22Rv1 (cell line): ENCODE data around the gene ONECUT1.

ENCODE experiments used
- H3K27ac ChIP-seq: fragments of 450-650 bp; 2 replicates; pipeline ENCODE4 v1.5.1; 2017
- ZFX ChIP-seq: fragments of 450-650 bp; IDR thresholded peaks from 2 replicates; pipeline ENCODE4 v1.6.1; 2017; ENCODE audit warnings: antibody characterized with exemption, borderline replicate concordance
- TF ChIP-seq, protein P1 (sequence below): fragments of 450-650 bp; IDR thresholded peaks from 2 replicates; pipeline ENCODE4 v1.5.1; 2017; ENCODE audit warnings: mild to moderate bottlenecking

Gene ONECUT1

DNA sequence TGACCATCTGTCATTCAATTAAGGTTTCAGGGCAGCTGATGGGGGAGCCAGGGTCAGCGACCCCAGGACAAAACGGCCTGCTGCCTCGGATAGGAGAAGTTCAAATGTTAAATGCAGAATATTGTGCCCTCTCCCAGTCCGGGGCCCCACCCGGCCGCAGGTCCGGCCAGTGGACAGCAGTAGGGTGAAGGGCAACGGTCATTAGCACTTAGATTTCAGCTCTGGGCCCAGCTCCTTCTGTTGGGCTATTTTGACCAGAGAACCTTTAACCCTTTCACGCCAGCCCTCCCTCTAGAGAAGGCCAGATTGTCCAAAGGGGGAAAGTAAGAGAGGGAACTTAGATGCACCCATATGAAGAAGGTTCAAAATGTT, 16.1 kb upstream of the ONECUT1 start:
- TF ChIP-seq, protein P1, sequence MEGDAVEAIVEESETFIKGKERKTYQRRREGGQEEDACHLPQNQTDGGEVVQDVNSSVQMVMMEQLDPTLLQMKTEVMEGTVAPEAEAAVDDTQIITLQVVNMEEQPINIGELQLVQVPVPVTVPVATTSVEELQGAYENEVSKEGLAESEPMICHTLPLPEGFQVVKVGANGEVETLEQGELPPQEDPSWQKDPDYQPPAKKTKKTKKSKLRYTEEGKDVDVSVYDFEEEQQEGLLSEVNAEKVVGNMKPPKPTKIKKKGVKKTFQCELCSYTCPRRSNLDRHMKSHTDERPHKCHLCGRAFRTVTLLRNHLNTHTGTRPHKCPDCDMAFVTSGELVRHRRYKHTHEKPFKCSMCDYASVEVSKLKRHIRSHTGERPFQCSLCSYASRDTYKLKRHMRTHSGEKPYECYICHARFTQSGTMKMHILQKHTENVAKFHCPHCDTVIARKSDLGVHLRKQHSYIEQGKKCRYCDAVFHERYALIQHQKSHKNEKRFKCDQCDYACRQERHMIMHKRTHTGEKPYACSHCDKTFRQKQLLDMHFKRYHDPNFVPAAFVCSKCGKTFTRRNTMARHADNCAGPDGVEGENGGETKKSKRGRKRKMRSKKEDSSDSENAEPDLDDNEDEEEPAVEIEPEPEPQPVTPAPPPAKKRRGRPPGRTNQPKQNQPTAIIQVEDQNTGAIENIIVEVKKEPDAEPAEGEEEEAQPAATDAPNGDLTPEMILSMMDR: no peak
- no peak for TF ChIP-seq ZFX
- H3K27ac ChIP-seq: no peak overlapping the region

DNA sequence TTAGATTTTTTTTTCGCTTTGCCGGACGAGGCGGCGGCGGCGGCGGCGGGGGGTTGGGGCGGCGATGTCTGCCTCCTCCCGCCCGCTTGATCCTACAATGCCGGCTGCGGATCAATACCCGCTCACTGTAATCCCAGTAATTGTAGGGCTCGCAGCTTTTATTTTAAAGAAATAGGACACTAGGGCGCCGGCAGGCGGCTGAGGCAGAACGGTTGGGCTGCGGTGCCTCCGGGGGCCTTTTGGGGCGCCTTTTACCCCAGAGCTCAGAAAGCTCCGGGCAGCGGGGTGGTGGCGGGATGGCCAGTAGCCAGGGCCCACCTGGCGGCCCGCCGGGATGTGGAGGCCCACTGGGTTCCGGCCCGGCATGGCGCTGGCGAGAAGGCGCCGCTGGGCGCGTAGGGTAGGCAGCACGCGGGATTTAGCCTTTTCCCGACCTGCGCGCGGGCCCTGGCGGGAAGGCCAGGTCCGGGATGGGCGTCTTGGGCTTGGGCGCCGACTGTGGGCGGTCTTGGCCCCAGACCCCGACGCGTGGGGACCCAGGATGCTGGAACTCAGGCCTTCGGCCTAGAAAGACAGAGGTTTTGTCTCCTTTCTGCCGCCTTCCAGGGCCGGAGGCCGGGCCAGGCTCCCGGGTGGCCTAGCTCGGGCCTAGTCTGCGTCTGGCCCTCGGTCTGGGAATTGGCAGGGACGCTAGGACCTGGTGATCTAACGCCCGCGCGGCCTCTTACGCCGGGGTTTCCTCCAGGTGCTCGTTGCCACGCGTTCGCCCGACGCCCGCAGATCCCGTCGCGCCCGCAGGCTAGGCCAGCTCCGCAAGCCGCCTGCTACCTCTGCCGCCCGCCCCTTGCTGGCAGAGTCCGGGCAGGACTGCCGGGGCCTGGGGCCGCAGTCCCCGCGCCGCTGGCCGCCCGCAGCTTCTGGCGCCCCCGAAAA, 15.5 kb upstream of the ONECUT1 start:
- no peak overlapping the region for H3K27ac ChIP-seq
- TF ChIP-seq ZFX: no peak
- TF ChIP-seq, protein P1: no peak

DNA sequence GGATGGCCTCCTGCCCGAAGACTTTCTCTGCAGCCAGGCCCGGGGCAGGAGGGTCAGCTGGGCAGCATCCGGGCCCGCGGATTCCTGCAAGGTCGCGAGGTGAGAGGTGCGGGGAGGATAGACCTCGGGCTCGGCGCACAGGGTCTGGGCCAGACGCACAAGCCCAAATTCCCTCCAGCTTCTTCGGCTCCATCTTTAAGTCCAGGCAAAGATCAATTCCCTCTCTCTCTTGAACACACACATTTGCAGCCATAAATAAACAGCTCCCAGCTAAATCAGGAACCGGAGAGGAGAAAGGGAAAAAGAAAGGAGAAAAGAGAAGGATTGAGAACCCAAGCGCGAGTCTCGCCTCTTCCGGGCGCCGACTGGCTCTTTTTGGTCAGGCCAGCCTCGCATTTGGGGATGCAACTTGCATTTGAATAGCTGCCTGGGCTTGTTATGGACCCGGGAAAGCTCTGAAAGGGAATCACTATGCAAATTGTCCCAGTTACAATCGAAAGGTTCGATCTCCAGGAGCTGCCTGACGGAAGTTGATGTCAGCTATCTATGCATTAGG, 14.5 kb upstream of the ONECUT1 start:
- TF ChIP-seq, protein P1: no peak
- TF ChIP-seq ZFX: no peak
- no peak overlapping the region for H3K27ac ChIP-seq

DNA sequence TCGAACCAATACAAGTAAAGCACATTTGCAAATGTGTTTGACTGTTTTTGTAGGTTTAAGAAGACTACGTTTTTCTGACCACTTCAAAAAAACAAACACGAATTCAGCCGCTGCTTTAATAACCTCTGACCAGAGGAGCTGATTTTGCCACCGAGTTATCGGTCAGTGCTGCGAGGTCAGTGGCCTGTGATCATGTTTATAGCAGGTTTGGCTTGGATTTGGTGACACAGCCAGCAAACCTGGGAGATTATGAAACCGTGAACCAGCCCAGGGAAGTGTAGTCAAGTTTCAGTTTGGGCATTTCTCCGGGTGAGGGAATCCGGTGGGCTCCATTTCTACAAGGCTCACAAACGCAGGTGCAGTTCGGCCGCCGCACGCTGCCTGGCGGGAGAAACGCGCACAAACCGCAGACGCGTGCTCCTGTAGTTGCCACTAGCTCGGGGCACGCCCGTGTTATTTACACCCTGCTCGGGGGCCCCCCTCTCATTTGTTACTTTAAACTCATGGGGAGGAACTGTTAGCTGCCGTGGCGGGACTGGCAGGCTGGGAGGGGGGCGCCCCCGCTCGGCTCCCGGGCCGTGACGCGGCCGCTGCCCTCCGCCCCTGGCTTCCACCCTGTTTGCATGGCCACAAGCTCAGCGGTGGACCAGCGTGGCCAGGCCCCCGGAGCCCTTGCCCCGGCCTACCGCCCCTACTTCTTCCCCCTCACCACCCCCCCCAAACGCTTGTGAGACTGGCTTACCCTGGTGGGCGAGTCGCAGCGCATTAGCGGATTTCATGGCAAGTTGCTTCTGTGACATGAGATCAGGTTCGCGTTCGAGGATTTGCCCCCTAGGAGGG, 13.6 kb upstream of the ONECUT1 start:
- no peak for TF ChIP-seq ZFX
- TF ChIP-seq, protein P1: no peak

DNA sequence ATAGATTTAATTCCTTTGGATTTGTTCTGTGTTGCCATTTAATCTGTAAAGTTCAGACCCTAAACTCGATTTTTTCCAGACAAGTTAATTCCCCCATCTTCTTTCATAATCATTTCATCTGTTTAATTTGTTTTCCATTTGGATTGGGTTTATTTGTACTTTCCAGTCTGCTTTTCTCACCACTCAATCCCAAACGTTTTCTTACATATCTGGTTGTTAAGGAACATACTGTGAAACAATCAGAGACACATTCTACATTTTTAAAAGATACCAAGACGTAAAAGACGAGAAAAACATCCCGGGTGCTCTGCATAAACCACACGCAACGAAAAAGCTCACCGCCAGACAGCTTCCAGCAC, 13.0 kb upstream of the ONECUT1 start:
- H3K27ac ChIP-seq: no peak overlapping the region
- TF ChIP-seq, protein P1: no peak
- no peak for TF ChIP-seq ZFX

More for the DNA sequence above, 13.6 kb upstream of the ONECUT1 start:
- H3K27ac ChIP-seq: no peak overlapping the region

DNA sequence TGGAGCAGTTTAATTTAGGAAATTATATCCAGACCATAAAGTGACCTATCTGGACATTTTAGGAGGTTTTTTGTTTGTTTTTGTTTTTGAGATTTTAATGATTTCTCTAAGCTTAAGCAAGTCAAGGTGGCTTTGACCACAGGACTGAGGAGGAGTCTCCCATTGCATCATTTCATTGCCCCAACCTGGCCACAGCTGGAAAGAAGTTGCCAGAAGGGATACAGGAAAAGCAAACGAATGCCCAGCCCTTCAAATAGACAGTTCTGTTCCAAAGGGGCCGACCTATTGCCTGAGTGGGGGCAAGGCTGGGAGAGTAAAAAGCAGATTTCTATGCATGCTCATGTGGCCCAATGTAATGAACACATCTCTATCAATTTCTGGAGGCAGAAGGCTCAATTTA, 12.0 kb upstream of the ONECUT1 start:
- TF ChIP-seq, protein P1: no peak
- no peak for TF ChIP-seq ZFX
- H3K27ac ChIP-seq: no peak overlapping the region

DNA sequence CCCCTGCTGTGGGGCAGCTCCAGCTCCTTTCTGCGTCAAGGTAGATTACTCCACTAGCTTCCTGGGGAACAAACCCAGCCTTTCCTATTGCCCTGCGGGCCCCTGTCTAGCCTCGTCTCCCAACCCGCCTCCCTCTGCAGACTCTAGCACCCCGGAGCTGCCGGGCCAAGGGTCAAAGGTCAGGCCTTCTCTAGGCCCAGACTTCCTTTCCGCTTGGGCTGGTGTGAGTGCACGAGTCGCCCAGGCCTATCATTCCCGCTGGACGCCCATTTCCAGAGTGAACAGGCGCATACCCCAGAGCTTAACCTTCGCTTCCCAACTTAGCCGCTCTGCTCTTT, 11.6 kb upstream of the ONECUT1 start:
- no peak overlapping the region for H3K27ac ChIP-seq

More for the DNA sequence above, 11.6 kb upstream of the ONECUT1 start:
- TF ChIP-seq ZFX: no peak
- TF ChIP-seq, protein P1: no peak
